ENCODE results near the gene PALD1.
A peak's percentile ranks its signal among the peaks of the same experiment; 100 is the strongest.

The PALD1 gene

GRCh38 chr10:70557086-70557845 lies 78.7 kb downstream of the PALD1 start:
- no peaks in the 10 kb centered on the region for H3K27me3 ChIP-seq (ENCODE audit: low read length)
- no peak overlapping the region for H3K4me2 ChIP-seq (ENCODE audit: low read depth, low read length, poor library complexity, severe bottlenecking)
- TF ChIP-seq CTCF (IDR thresholded peaks at IDR 0.05; ENCODE audit: insufficient read depth, low read length, poor library complexity, severe bottlenecking) (no peak), EZH2phosphoT487 (conservative IDR thresholded peaks at IDR 0.05; ENCODE audit: low read length) (no peak)
- H3K27ac ChIP-seq (ENCODE audit: low read depth, low read length), result peak overlapping the region; percentile 57; the same call in 1 of the 2 replicates
- H3K9me2 ChIP-seq (replicated peaks; ENCODE audit: insufficient read depth, low read length), result no peaks in the 10 kb centered on the region
- no peaks in the 10 kb centered on the region for H3K79me2 ChIP-seq (ENCODE audit: insufficient read depth, low read length)
- H3K4me3 ChIP-seq (ENCODE audit: insufficient read depth, low read length, poor library complexity, severe bottlenecking), result no peak overlapping the region
- H3K36me3 ChIP-seq (ENCODE audit: low read length), result 0 out of 2 replicates have a peak, but pooled peaks cover 10% of the 10 kb centered on the region
- H4K20me1 ChIP-seq (ENCODE audit: low read depth, low read length), result no peaks in the 10 kb centered on the region
- no peak overlapping the region for H2AFZ ChIP-seq (ENCODE audit: low read depth, low read length, severe bottlenecking)
- no peak overlapping the region for H3K9ac ChIP-seq (ENCODE audit: low read length)
- H3K9me3 ChIP-seq (ENCODE audit: insufficient read depth, low read length), result no peaks in the 10 kb centered on the region
- H3F3A ChIP-seq (ENCODE audit: insufficient read depth), result no peaks in the 10 kb centered on the region

- Histone ChIP-seq H3K27me3 (ENCODE audit: low read length) (no peaks in the 10 kb centered on the region), H3K9me3 (ENCODE audit: insufficient read depth, low read length) (no peaks in the 10 kb centered on the region), H3K9ac (ENCODE audit: low read length) (no peak overlapping the region), H2AFZ (ENCODE audit: low read depth, low read length, severe bottlenecking) (no peak overlapping the region), H3K27ac (ENCODE audit: low read depth, low read length) (peak overlapping the region; percentile 57), H3K79me2 (ENCODE audit: insufficient read depth, low read length) (no peaks in the 10 kb centered on the region), H3K36me3 (ENCODE audit: low read length) (0 out of 2 replicates have a peak, but pooled peaks cover 4% of the 10 kb centered on the region), H3F3A (ENCODE audit: insufficient read depth) (no peaks in the 10 kb centered on the region), H3K4me2 (ENCODE audit: low read depth, low read length, poor library complexity, severe bottlenecking) (no peak overlapping the region), H3K4me3 (ENCODE audit: insufficient read depth, low read length, poor library complexity, severe bottlenecking) (no peak overlapping the region), H4K20me1 (ENCODE audit: low read depth, low read length) (no peaks in the 10 kb centered on the region), H3K9me2 (replicated peaks; ENCODE audit: insufficient read depth, low read length) (no peaks in the 10 kb centered on the region)
- no peak for TF ChIP-seq CTCF (IDR thresholded peaks at IDR 0.05; ENCODE audit: insufficient read depth, low read length, poor library complexity, severe bottlenecking)
- TF ChIP-seq EZH2phosphoT487 (conservative IDR thresholded peaks at IDR 0.05; ENCODE audit: low read length), result no peak
Observed at GRCh38 chr10:70557876-70558275, 79.3 kb downstream of the PALD1 start.

GRCh38 chr10:70558295-70558694 lies 79.7 kb downstream of the PALD1 start:
- Histone ChIP-seq H3K79me2 (ENCODE audit: insufficient read depth, low read length) (no peaks in the 10 kb centered on the region), H2AFZ (ENCODE audit: low read depth, low read length, severe bottlenecking) (no peak overlapping the region), H3K4me2 (ENCODE audit: low read depth, low read length, poor library complexity, severe bottlenecking) (no peak overlapping the region), H3K27me3 (ENCODE audit: low read length) (no peaks in the 10 kb centered on the region), H4K20me1 (ENCODE audit: low read depth, low read length) (no peaks in the 10 kb centered on the region), H3K9me3 (ENCODE audit: insufficient read depth, low read length) (no peaks in the 10 kb centered on the region), H3K9me2 (replicated peaks; ENCODE audit: insufficient read depth, low read length) (no peaks in the 10 kb centered on the region), H3K27ac (ENCODE audit: low read depth, low read length) (peak overlapping the region; percentile 57), H3K36me3 (ENCODE audit: low read length) (0 out of 2 replicates have a peak, but pooled peaks cover 4% of the 10 kb centered on the region), H3F3A (ENCODE audit: insufficient read depth) (no peaks in the 10 kb centered on the region), H3K9ac (ENCODE audit: low read length) (no peak overlapping the region), H3K4me3 (ENCODE audit: insufficient read depth, low read length, poor library complexity, severe bottlenecking) (no peak overlapping the region)
- TF ChIP-seq EZH2phosphoT487 (conservative IDR thresholded peaks at IDR 0.05; ENCODE audit: low read length) (no peak), CTCF (IDR thresholded peaks at IDR 0.05; ENCODE audit: insufficient read depth, low read length, poor library complexity, severe bottlenecking) (no peak)

Data from SU-DHL-6 (cell line).